RWPE1 (cell line): ENCODE data around the gene CAMKK2.
A peak's percentile ranks its signal among the peaks of the same experiment; 100 is the strongest.

ENCODE experiments used
- CTCF ChIA-PET: fragments of 350-600 bp; sonication (Branson Sonifier 250); formaldehyde crosslinking; extraction: SDS; loops from one replicate; lab custom pipeline; 2021; lab: Yijun Ruan, JAX
- POLR2A ChIA-PET: fragments of 400-600 bp; formaldehyde crosslinking; extraction: SDS; loops from one replicate; lab custom pipeline; 2020; ENCODE audit warnings: antibody characterized with exemption; ENCODE audit not compliant: low non-redundant PET; lab: Yijun Ruan, JAX
- DNase-seq: peaks from one replicate; pipeline ENCODE4 v3.0.0; 2012; ENCODE audit warnings: low spot score
- H3K27ac ChIP-seq: fragments of 450-650 bp; 2 replicates; pipeline ENCODE4 v1.5.1; 2017
- TF ChIP-seq, protein P1 (sequence below): fragments of 450-650 bp; conservative IDR thresholded peaks from 2 replicates; pipeline ENCODE4 v1.5.1; 2017; ENCODE audit warnings: low read depth, mild to moderate bottlenecking

The CAMKK2 gene

GRCh38 chr12:121217761-121218160, 78.7 kb downstream of the CAMKK2 start:
- ChIA-PET POLR2A (no interaction called here), CTCF (no interaction called here)
- no peak overlapping the region for H3K27ac ChIP-seq
- DNase-seq, result no peak
- TF ChIP-seq, protein P1, sequence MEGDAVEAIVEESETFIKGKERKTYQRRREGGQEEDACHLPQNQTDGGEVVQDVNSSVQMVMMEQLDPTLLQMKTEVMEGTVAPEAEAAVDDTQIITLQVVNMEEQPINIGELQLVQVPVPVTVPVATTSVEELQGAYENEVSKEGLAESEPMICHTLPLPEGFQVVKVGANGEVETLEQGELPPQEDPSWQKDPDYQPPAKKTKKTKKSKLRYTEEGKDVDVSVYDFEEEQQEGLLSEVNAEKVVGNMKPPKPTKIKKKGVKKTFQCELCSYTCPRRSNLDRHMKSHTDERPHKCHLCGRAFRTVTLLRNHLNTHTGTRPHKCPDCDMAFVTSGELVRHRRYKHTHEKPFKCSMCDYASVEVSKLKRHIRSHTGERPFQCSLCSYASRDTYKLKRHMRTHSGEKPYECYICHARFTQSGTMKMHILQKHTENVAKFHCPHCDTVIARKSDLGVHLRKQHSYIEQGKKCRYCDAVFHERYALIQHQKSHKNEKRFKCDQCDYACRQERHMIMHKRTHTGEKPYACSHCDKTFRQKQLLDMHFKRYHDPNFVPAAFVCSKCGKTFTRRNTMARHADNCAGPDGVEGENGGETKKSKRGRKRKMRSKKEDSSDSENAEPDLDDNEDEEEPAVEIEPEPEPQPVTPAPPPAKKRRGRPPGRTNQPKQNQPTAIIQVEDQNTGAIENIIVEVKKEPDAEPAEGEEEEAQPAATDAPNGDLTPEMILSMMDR, result no peak

DNA sequence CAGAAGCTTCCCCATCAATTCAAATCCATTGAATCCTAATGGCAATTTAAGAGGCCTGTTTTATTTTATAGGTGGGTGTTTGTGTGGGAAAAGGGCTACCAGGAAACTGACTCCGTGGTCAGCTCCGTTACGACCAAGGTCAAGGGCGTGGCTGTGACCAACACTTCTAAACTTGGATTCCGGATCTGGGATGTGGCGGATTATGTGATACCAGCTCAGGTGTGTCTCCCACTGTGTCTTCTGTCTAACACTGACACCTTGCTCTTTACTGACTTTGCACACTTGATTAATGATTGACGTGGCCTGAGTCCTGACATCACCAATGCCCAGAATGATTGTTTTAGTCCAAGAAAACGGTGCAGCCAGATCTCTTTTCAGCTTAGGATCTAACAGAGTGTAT, 79.4 kb downstream of the CAMKK2 start:
- TF ChIP-seq, protein P1, result no peak
- no peak for DNase-seq
- H3K27ac ChIP-seq, result no peak overlapping the region
- POLR2A ChIA-PET, result no interaction called here
- CTCF ChIA-PET, result interaction anchor here (1.1 to 1.2 kb wide), 2 partner anchors 10 to 14 kb away, joined by 3 read pairs; no protein-coding TSS in a partner anchor

DNA sequence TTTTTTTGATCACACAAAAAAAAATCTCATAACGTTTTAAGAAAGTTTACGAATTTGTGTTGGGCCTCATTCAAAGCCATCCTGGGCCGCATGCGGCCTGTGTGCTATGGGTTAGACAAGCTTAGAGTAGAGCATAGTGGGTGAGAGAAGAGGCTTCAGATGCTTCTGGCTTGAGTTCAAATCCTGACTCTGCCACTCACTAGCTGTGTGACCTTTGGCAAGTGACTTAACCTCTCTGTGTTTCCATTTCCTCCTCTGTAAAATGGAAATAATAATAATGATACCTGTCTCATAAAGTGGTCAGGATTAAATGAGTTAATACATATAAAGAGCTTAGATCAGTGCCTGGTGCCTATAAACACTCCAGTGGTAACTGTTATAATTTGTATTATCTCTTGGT, 80.4 kb downstream of the CAMKK2 start:
- CTCF ChIA-PET, result interaction anchor here (1.1 to 1.2 kb wide), 2 partner anchors 11 to 15 kb away, joined by 3 read pairs; no protein-coding TSS in a partner anchor
- POLR2A ChIA-PET, result no interaction called here
- no peak overlapping the region for H3K27ac ChIP-seq
- TF ChIP-seq, protein P1, result no peak
- no peak for DNase-seq

DNA sequence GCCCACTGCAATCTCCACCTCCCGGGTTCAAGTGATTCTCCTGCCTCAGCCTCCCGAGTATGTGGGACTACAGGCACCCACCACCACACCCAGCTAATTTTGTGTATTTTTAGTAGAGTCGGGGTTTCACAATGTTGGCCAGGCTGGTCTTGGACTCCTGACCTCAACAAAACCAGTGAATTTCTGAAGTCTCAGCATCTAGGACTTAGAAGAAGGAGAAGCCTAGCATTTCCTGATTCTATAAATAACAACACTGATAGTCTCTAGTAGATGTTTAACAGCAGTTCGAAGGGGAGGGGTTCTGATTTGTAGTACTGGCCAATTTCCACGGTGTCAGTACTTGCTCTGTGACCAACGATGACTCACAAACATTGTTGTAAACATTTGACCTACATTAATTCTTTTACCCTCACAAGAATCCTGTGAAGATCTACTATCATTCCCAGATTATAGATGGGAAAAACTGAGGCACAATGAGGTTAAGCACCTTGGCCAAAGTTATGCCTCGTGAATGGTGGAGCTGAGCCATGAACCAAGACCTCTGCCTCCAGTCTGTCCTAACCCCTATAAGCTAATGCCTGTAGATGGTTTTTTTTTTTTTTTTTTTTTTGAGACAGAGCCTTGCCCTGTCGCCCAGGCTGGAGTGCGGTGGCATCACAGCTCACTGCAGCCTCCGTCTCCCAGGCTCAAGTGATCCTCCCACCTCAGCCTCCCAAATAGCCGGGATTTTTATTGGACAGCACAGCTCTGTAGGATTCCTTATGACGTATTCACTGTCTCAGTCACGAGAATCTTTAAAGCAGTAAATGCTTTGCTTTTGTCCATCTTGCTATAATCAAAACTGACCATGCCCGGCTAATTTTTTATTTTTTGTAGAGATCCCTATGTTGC, 81.4 kb downstream of the CAMKK2 start:
- TF ChIP-seq, protein P1, result no peak
- ChIA-PET CTCF (interaction anchor here (0.7 to 1.0 kb wide), 3 partner anchors 9 to 82 kb away, joined by 3 to 4 read pairs (median 3); no protein-coding TSS in a partner anchor), POLR2A (no interaction called here)
- no peak overlapping the region for H3K27ac ChIP-seq
- peak; percentile 79 for DNase-seq

- ChIA-PET POLR2A (interaction anchor here (0.7 kb wide), 1 partner anchor 135 kb away, joined by 3 read pairs; no protein-coding TSS in a partner anchor), CTCF (interaction anchor here (0.6 to 1.0 kb wide), 2 partner anchors 10 to 65 kb away, joined by 3 read pairs; no protein-coding TSS in a partner anchor)
- no peak overlapping the region for H3K27ac ChIP-seq
- no peak for DNase-seq
- TF ChIP-seq, protein P1, result no peak
Measured at GRCh38 chr12:121214166-121214777, 82.2 kb downstream of the CAMKK2 start.

GRCh38 chr12:121212875-121213274, 83.6 kb downstream of the CAMKK2 start:
- H3K27ac ChIP-seq, result no peak overlapping the region
- no peak for DNase-seq
- ChIA-PET POLR2A (no interaction called here), CTCF (interaction anchor here (0.6 kb wide), 1 partner anchor 822 kb away, joined by 4 read pairs; no protein-coding TSS in a partner anchor)
- TF ChIP-seq, protein P1, result no peak
